ENCODE data around the gene TLR3.

TLR3 gene

GRCh38 chr4:186105647-186106321, 36.8 kb downstream of the TLR3 start:
- H3K4me3 ChIP-seq (ENCODE audit: low read length), result no peak overlapping the region
- no peak for TF ChIP-seq CTCF (conservative IDR thresholded peaks at IDR 0.05; ENCODE audit: low read length)
- DNase-seq (ENCODE audit: low read depth), result no peak

- no peak for DNase-seq (ENCODE audit: low read depth)
- H3K4me3 ChIP-seq (ENCODE audit: low read length), result no peak overlapping the region
- no peak for TF ChIP-seq CTCF (conservative IDR thresholded peaks at IDR 0.05; ENCODE audit: low read length)
These were observed 39.0 kb downstream of the TLR3 start for GRCh38 chr4:186107947-186108346.

- TF ChIP-seq CTCF (conservative IDR thresholded peaks at IDR 0.05; ENCODE audit: low read length), result no peak
- H3K4me3 ChIP-seq (ENCODE audit: low read length), result no peak overlapping the region
- no peak for DNase-seq (ENCODE audit: low read depth)
These were observed 39.4 kb downstream of the TLR3 start for GRCh38 chr4:186108391-186108790.

- no peak overlapping the region for H3K4me3 ChIP-seq (ENCODE audit: low read length)
- DNase-seq (ENCODE audit: low read depth), result no peak
- TF ChIP-seq CTCF (conservative IDR thresholded peaks at IDR 0.05; ENCODE audit: low read length), result no peak
These were observed 40.3 kb downstream of the TLR3 start for GRCh38 chr4:186109245-186109644.

GRCh38 chr4:186116697-186117096, 47.7 kb downstream of the TLR3 start:
- no peak for DNase-seq (ENCODE audit: low read depth)
- TF ChIP-seq CTCF (conservative IDR thresholded peaks at IDR 0.05; ENCODE audit: low read length), result no peak
- H3K4me3 ChIP-seq (ENCODE audit: low read length), result no peak overlapping the region

GRCh38 chr4:186118582-186118981, 49.6 kb downstream of the TLR3 start:
- TF ChIP-seq CTCF (conservative IDR thresholded peaks at IDR 0.05; ENCODE audit: low read length), result no peak
- H3K4me3 ChIP-seq (ENCODE audit: low read length), result no peak overlapping the region
- no peak for DNase-seq (ENCODE audit: low read depth)

GRCh38 chr4:186121057-186121456, 52.1 kb downstream of the TLR3 start:
- H3K4me3 ChIP-seq (ENCODE audit: low read length), result no peak overlapping the region
- DNase-seq (ENCODE audit: low read depth), result no peak
- no peak for TF ChIP-seq CTCF (conservative IDR thresholded peaks at IDR 0.05; ENCODE audit: low read length)
